Sigmoid colon (tissue), 7 donors: ENCODE results near the gene TTLL8. TPM values are rescaled to one million over a fixed set of nuclear protein-coding genes. Genes with fewer than 3 reads are reported as not detected.

Experiments
- DNase-seq: peaks from one replicate; pipeline ENCODE4 v3.0.0-alpha.2; 2019
- H3K27ac ChIP-seq, 4 donors: fragments of 200-600 bp; sonication (generic); one replicate each; pipeline ENCODE4 v1.5.1; 2016 to 2019; ENCODE audit warnings: mild to moderate bottlenecking in 1 of 4
- H3K27me3 ChIP-seq, 3 donors: fragments of 200-600 bp; sonication (generic); one replicate each; pipeline ENCODE4 v1.5.1; 2019; ENCODE audit warnings: mild to moderate bottlenecking in 1 of 3
- H3K36me3 ChIP-seq, 4 donors: fragments of 200-600 bp; sonication (generic); one replicate each; pipeline ENCODE4 v1.5.1; 2016 to 2019
- H3K4me1 ChIP-seq, 4 donors: fragments of 200-600 bp; sonication (generic); one replicate each; pipeline ENCODE4 v1.5.1; 2017 to 2019
- H3K4me3 ChIP-seq, 4 donors: fragments of 200-600 bp; sonication (generic); one replicate each; pipeline ENCODE4 v1.5.1; 2017 to 2019; ENCODE audit warnings: mild to moderate bottlenecking in 2 of 4, moderate library complexity in 1 of 4
- H3K9me3 ChIP-seq, 4 donors: fragments of 200-600 bp in 3 of 4; sonication (generic) in 3 of 4; one replicate each; pipeline versions ENCODE4 v1.5.1 to v1.6.1; 2013 to 2019
- EP300 ChIP-seq, 4 donors: sonication (generic); formaldehyde crosslinking; IDR thresholded peaks; one replicate each; pipeline ENCODE4 v1.6.1; 2017; ENCODE audit warnings: antibody characterized with exemption in 4 of 4
- POLR2A ChIP-seq, 2 donors: fragments of 450-650 bp; IDR thresholded peaks; one replicate each; pipeline ENCODE4 v1.6.1; 2016; ENCODE audit warnings: antibody characterized with exemption in 2 of 2, mild to moderate bottlenecking in 2 of 2, moderate library complexity in 2 of 2
- POLR2AphosphoS5 ChIP-seq, 4 donors: sonication (generic); formaldehyde crosslinking; IDR thresholded peaks; one replicate each; pipeline ENCODE4 v1.6.1; 2017; ENCODE audit warnings: antibody characterized with exemption in 4 of 4
- WGBS, 2 donors: extraction: QIAGEN DNeasy Blood & Tissue Kit; methylation state at CpG; one replicate each; pipeline ENCODE4 v1.1.7; 2013; 5-methylcytosine and 5-hydroxymethylcytosine counted together
- intact Hi-C: fragments of 100-400 bp; cut with DNase I; formaldehyde crosslinking; loops from one replicate; pipeline ENCODE4 v1.15.1; 2023
- polyA plus RNA-seq, 3 donors: library from polyadenylated mRNA; stranded (reverse); fragments of 200-250 nt; gene quantifications; one replicate each; pipeline ENCODE4 v1.2.3, GENCODE V29; 2013
- total RNA-seq, 4 donors: library from RNA; depleted of rRNA; stranded (reverse); fragments of >200 nt; gene quantifications; one replicate each; pipeline ENCODE4 v1.1.0, GENCODE V29; 2016
- TF ChIP-seq, protein P1 (sequence below), 4 experiments: fragments of 450-650 bp in 3 of 4; fragments of 200-600 bp in 1 of 4; IDR thresholded peaks; one replicate each; pipeline ENCODE4 v1.5.1; 2016 to 2019; ENCODE audit warnings: antibody characterized with exemption in 4 of 4, mild to moderate bottlenecking in 3 of 4, moderate library complexity in 2 of 4
- donor health status: healthy with polysubstance abuse.
- donor health status: Bipolar disorder and iron deficiency.
- donor health status: healthy.

Gene TTLL8
- total and polyA plus RNA-seq, 7 donors: not detected

DNA sequence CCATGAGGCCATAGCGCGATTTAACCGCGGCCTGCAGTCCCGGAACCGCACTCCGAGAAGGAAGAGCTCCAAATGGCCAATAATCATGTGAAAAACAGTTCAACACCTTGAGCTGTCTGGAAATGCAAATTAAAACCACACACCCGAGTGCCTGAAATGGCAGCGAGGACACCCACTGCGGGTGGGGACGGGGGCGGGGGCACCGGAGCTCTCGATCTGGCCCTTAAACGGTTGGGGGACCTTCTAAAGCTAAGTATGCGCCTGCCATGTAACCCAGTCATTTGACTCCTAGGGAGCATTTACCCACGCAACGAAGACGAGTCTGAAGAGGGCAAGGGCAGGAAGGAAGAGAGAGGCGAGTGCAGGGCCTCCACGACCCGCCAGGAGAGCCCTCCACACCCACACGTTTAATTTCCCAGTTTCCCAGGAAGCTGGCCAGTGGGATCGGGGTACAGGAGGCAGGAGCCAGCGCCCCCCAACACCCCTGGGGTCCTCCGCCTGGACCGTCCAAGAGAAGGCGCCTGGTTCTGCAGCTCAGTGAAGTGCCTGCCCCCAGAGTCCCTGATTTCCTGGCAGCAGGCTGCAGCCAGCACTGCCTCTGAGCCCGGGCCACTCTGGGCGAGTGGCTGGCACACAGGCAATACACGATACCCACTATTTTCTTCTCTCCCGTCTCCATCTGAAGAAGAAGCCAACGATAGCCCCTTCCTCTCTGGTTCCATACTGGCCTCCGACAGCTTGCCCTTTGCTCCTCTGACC is 1.7 kb downstream of the TTLL8 start:
- Histone ChIP-seq H3K27me3 (peaks cover 8 to 43% (median 33%) of the 10 kb centered on the region in 3 donors), H3K27ac (no peak overlapping the region), H3K4me3 (no peak overlapping the region), H3K36me3 (no peaks in the 10 kb centered on the region), H3K4me1 (peaks cover 0 to 14% (median 11%) of the 10 kb centered on the region in 4 donors), H3K9me3 (peaks cover 0 to 7% (median 0%) of the 10 kb centered on the region in 4 donors)
- 72 to 75% methylated on average over 34 of the region's 34 CpGs for WGBS, 2 donors
- intact Hi-C loops: no loop called here
- TF ChIP-seq POLR2A (IDR thresholded peaks at IDR 0.05) (no peak), POLR2AphosphoS5 (IDR thresholded peaks at IDR 0.05) (no peak), EP300 (IDR thresholded peaks at IDR 0.05) (no peak)
- TF ChIP-seq, protein P1, sequence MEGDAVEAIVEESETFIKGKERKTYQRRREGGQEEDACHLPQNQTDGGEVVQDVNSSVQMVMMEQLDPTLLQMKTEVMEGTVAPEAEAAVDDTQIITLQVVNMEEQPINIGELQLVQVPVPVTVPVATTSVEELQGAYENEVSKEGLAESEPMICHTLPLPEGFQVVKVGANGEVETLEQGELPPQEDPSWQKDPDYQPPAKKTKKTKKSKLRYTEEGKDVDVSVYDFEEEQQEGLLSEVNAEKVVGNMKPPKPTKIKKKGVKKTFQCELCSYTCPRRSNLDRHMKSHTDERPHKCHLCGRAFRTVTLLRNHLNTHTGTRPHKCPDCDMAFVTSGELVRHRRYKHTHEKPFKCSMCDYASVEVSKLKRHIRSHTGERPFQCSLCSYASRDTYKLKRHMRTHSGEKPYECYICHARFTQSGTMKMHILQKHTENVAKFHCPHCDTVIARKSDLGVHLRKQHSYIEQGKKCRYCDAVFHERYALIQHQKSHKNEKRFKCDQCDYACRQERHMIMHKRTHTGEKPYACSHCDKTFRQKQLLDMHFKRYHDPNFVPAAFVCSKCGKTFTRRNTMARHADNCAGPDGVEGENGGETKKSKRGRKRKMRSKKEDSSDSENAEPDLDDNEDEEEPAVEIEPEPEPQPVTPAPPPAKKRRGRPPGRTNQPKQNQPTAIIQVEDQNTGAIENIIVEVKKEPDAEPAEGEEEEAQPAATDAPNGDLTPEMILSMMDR (IDR thresholded peaks at IDR 0.05): no peak
- DNase-seq: no peak

DNA sequence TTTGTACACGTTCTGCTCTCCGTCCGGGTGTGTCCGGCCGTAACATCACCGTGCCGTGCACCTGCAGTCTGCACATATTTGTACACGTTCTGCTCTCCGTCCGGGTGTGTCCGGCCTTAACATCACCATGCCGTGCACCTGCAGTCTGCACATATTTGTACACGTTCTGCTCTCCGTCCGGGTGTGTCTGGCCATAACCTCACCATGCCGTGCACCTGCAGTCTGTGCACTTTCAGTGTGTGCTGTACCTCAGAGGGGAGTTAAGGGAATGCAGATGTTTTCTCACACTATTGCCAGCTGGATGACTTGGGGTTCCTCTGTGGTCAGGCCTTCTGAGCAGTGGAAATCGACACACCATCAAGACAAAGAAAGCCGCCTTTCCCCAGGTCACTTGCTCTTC is 4.2 kb downstream of the TTLL8 start:
- Histone ChIP-seq H3K4me1 (peaks cover 0 to 7% (median 6%) of the 10 kb centered on the region in 4 donors), H3K9me3 (peaks cover 0 to 7% (median 0%) of the 10 kb centered on the region in 4 donors), H3K4me3 (no peak overlapping the region), H3K36me3 (no peaks in the 10 kb centered on the region), H3K27me3 (peaks cover 5 to 22% (median 12%) of the 10 kb centered on the region in 3 donors), H3K27ac (no peak overlapping the region)
- TF ChIP-seq POLR2AphosphoS5 (IDR thresholded peaks at IDR 0.05) (no peak), EP300 (IDR thresholded peaks at IDR 0.05) (no peak), POLR2A (IDR thresholded peaks at IDR 0.05) (no peak)
- TF ChIP-seq, protein P1 (IDR thresholded peaks at IDR 0.05): no peak
- 29 to 60% methylated on average over 18 of the region's 18 CpGs for WGBS, 2 donors
- DNase-seq: no peak
- intact Hi-C loops: no loop called here

DNA sequence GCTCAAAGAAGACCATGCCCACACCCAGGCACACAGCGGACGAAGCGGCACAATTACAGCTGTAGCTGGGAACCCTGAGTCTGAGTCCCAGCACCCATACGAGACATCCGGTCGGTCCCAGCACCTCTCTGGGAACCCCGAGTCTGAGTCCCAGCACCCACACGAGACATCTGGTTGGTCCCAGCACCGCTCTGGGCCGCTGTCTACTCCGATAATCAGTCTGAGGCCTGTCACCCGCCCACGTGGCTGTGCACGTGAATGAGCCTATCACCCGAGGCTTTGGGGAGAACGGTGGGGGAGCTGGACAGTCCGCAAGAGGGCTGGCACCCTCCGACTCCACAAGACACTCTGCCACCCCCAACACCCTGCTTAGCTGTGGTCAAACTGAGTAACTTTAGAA is 6.2 kb downstream of the TTLL8 start:
- Histone ChIP-seq H3K36me3 (no peaks in the 10 kb centered on the region), H3K4me3 (no peak overlapping the region), H3K4me1 (no peaks in the 10 kb centered on the region), H3K9me3 (peaks cover 0 to 7% (median 0%) of the 10 kb centered on the region in 4 donors), H3K27me3 (peaks cover 0 to 9% (median 0%) of the 10 kb centered on the region in 3 donors), H3K27ac (no peak overlapping the region)
- 90 to 91% methylated on average over 18 of the region's 18 CpGs for WGBS, 2 donors
- intact Hi-C loops: no loop called here
- TF ChIP-seq POLR2AphosphoS5 (IDR thresholded peaks at IDR 0.05) (no peak), EP300 (IDR thresholded peaks at IDR 0.05) (no peak), POLR2A (IDR thresholded peaks at IDR 0.05) (no peak)
- TF ChIP-seq, protein P1 (IDR thresholded peaks at IDR 0.05): no peak
- no peak for DNase-seq

DNA sequence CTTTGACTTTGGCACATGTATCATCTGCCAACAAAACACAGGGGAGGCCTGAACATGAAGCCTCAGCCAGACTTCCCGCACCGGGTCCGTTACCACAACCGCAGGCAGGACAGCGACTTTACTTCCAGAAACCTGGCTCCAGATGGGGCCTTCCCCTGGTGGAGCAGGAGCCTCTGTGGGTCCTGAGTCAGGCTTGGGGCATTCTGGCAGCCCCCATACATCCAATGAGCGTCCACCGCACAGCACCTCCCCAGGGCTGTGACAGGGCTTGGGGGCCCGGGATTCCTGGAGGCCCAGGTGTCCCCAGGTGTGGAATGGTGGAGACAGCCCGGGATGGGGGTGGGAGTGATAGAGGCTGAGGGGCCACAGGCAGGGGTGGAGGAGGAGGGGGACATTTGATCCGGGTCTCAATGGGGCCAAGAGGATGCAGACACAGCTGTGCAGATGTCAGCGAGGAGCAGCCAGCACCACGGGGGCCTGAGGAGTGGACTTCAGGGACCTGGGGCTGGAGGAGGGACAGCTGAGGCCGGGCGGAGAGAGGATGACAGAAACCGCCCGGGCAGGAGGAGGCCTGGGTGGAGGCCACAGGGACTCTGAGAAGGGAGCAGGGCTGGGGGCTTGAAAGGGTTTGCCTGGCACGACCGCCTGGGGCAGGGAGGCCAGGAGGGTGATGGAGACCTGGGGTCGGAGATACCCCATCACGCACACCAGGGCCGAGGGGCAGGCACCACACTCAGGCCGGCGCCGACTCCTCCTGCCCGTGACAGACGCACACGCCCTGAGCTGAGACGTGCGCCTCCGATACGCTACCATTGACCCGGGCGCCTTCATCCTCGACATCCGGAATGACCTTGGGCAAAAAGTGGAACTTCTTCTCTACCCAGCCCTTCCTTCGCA is 8.6 kb downstream of the TTLL8 start:
- Histone ChIP-seq H3K9me3 (peaks cover 0 to 7% (median 0%) of the 10 kb centered on the region in 4 donors), H3K4me3 (no peak overlapping the region), H3K36me3 (no peaks in the 10 kb centered on the region), H3K27me3 (peaks cover 0 to 23% (median 0%) of the 10 kb centered on the region in 3 donors), H3K4me1 (no peaks in the 10 kb centered on the region), H3K27ac (no peak overlapping the region)
- 89 to 90% methylated on average over 36 of the region's 36 CpGs for WGBS, 2 donors
- DNase-seq: no peak
- intact Hi-C loops: no loop called here
- TF ChIP-seq POLR2AphosphoS5 (IDR thresholded peaks at IDR 0.05): no peak
- no peak for TF ChIP-seq POLR2A (IDR thresholded peaks at IDR 0.05)
- TF ChIP-seq, protein P1 (IDR thresholded peaks at IDR 0.05): no peak
- no peak for TF ChIP-seq EP300 (IDR thresholded peaks at IDR 0.05)
